Measurements from ENCODE around the gene SIGLEC7.

The SIGLEC7 gene

GRCh38 chr19:51120160-51120559, 21.9 kb upstream of the SIGLEC7 start:
- POLR2A ChIA-PET, result no interaction called here
- Histone ChIP-seq H3K4me3 (ENCODE audit: low read depth, low read length) (no peak overlapping the region), H3K36me3 (ENCODE audit: control insufficient read depth in 2 of 2, insufficient read depth in 1 of 2, low read length in 2 of 2) (no peaks in the 10 kb centered on the region), H3K4me1 (ENCODE audit: control insufficient read depth, insufficient read depth, low read length) (no peaks in the 10 kb centered on the region), H3K27ac (ENCODE audit: extremely low read depth, low read depth, low read length) (no peak overlapping the region), H3K9me3 (ENCODE audit: control insufficient read depth, insufficient read depth, low read depth, low read length) (no peaks in the 10 kb centered on the region)
- TF ChIP-seq ZBTB8A (tag by site-specific recombination; IDR thresholded peaks at IDR 0.05) (no peak), KLF17 (tag by site-specific recombination; IDR thresholded peaks at IDR 0.05) (no peak), SALL2 (tag by site-specific recombination; IDR thresholded peaks at IDR 0.05; ENCODE audit: borderline replicate concordance) (no peak), ZNF133 (tag by site-specific recombination; IDR thresholded peaks at IDR 0.05) (no peak)
- CTCF ChIA-PET, result interaction anchor here (0.7 to 1.1 kb wide), 2 partner anchors 9 to 164 kb away, joined by 3 to 4 read pairs; no protein-coding TSS in a partner anchor

GRCh38 chr19:51121257-51121656, 20.8 kb upstream of the SIGLEC7 start:
- POLR2A ChIA-PET, result no interaction called here
- CTCF ChIA-PET, result interaction anchor here (0.8 to 1.1 kb wide), 2 partner anchors 10 to 27 kb away, joined by 3 read pairs; no protein-coding TSS in a partner anchor

More at GRCh38 chr19:51121257-51121656, 20.8 kb upstream of the SIGLEC7 start:
- Histone ChIP-seq H3K4me3 (ENCODE audit: low read depth, low read length) (no peak overlapping the region), H3K9me3 (ENCODE audit: control insufficient read depth, insufficient read depth, low read depth, low read length) (no peaks in the 10 kb centered on the region), H3K27ac (ENCODE audit: extremely low read depth, low read depth, low read length) (no peak overlapping the region), H3K36me3 (ENCODE audit: control insufficient read depth in 2 of 2, insufficient read depth in 1 of 2, low read length in 2 of 2) (no peaks in the 10 kb centered on the region), H3K4me1 (ENCODE audit: control insufficient read depth, insufficient read depth, low read length) (no peaks in the 10 kb centered on the region)
- no peak for TF ChIP-seq OSR2 (tag by site-specific recombination; IDR thresholded peaks at IDR 0.05)
- no peak for TF ChIP-seq ZNF701 (tag by site-specific recombination; IDR thresholded peaks at IDR 0.05)
- no peak for TF ChIP-seq MZF1 (tag by site-specific recombination; IDR thresholded peaks at IDR 0.05; ENCODE audit: borderline replicate concordance)
- TF ChIP-seq ZNF148 (tag by site-specific recombination; IDR thresholded peaks at IDR 0.05; ENCODE audit: borderline replicate concordance), result no peak
- TF ChIP-seq ZBTB7A (tag by site-specific recombination; IDR thresholded peaks at IDR 0.05; ENCODE audit: low read depth), result no peak
- TF ChIP-seq ZNF473 (tag by site-specific recombination; IDR thresholded peaks at IDR 0.05), result no peak
- TF ChIP-seq ZNF843 (tag by site-specific recombination; IDR thresholded peaks at IDR 0.05), result no peak
- no peak for TF ChIP-seq ZEB2 (tag by site-specific recombination; IDR thresholded peaks at IDR 0.05)
- TF ChIP-seq ZNF433 (tag by site-specific recombination; IDR thresholded peaks at IDR 0.05; ENCODE audit: low read depth), result no peak
- no peak for TF ChIP-seq SALL2 (tag by site-specific recombination; IDR thresholded peaks at IDR 0.05; ENCODE audit: borderline replicate concordance)
- no peak for TF ChIP-seq KLF16 (tag by site-specific recombination; IDR thresholded peaks at IDR 0.05)
- no peak for TF ChIP-seq ZNF692 (tag by site-specific recombination; IDR thresholded peaks at IDR 0.05)
- TF ChIP-seq ZNF670 (tag by site-specific recombination; IDR thresholded peaks at IDR 0.05; ENCODE audit: low read depth), result no peak
- TF ChIP-seq ZNF24 (tag by site-specific recombination; IDR thresholded peaks at IDR 0.05), result no peak
- TF ChIP-seq BCL11B (tag by site-specific recombination; IDR thresholded peaks at IDR 0.05; ENCODE audit: low read depth), result no peak
- TF ChIP-seq ZNF311 (tag by site-specific recombination; IDR thresholded peaks at IDR 0.05; ENCODE audit: borderline replicate concordance), result no peak

Data from HEK293 (cell line).